Erythroblast (primary cell): ENCODE data around the gene FGF22.

Experiments used
- GATA1 ChIP-seq: IDR thresholded peaks from 2 replicates; pipeline ENCODE4 v1.6.1; 2011; ENCODE audit warnings: low read depth, mild to moderate bottlenecking, control low read depth, low read length, moderate library complexity
- POLR2A ChIP-seq: IDR thresholded peaks from 2 replicates; pipeline ENCODE4 v1.6.1; 2011; ENCODE audit warnings: mild to moderate bottlenecking, low read length

DNA sequence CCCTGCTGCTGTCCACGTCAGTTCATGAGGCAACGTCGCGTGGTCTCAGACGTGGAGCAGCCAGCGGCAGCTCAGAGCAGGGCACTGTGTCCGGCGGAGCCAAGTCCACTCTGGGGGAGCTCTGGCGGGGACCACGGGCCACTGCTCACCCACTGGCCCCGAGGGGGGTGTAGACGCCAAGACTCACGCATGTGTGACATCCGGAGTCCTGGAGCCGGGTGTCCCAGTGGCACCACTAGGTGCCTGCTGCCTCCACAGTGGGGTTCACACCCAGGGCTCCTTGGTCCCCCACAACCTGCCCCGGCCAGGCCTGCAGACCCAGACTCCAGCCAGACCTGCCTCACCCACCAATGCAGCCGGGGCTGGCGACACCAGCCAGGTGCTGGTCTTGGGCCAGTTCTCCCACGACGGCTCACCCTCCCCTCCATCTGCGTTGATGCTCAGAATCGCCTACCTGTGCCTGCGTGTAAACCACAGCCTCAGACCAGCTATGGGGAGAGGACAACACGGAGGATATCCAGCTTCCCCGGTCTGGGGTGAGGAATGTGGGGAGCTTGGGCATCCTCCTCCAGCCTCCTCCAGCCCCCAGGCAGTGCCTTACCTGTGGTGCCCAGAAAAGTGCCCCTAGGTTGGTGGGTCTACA lies 43.1 kb downstream of the FGF22 start:
- TF ChIP-seq POLR2A (no peak), GATA1 (no peak)
